HCT116 (cell line): Measurements from ENCODE around the gene C15orf62. TPM values are rescaled to one million over a fixed set of nuclear protein-coding genes. Genes with fewer than 3 reads are reported as not detected.

Experiments
- ATAC-seq: fragments of 200-7000 bp; cut with Tn5 transposase; 2 replicates; pipeline ENCODE4 v1.9.1; 2020; ENCODE audit warnings: mild to moderate bottlenecking, moderate library complexity
- BruUV-seq: library from RNA; stranded (reverse); fragments of 400-500 nt; replicated peaks from 2 replicates; lab custom pipeline; 2021; lab: Mats Ljungman, UMichigan
- CTCF ChIA-PET: fragments of 300-600 bp; sonication (Branson Sonifier 250); formaldehyde crosslinking; loops from one replicate; lab custom pipeline; 2021; ENCODE audit warnings: antibody characterized with exemption; lab: Charles Lee
- POLR2A ChIA-PET: fragments of 300-600, 350-600 bp; sonication (Branson Sonifier 250); formaldehyde crosslinking; loops from one replicate; lab custom pipeline; 2021; ENCODE audit warnings: antibody characterized with exemption; lab: Charles Lee
- RAD21 ChIA-PET, 2 experiments: fragments of 300-600 bp; sonication (Branson Sonifier 250); formaldehyde crosslinking; loops; one replicate each; lab custom pipeline; 2023; ENCODE audit warnings: low total read pairs in 2 of 2; ENCODE audit not compliant: uncharacterized antibody in 2 of 2, unreplicated experiment in 2 of 2, low non-redundant PET in 1 of 2; lab: Charles Lee
- DNase-seq: peaks from one replicate; pipeline ENCODE4 v3.0.0-alpha.2; 2010; ENCODE audit warnings: low read depth, low spot score
- H2AFZ ChIP-seq: fragments of 200-600 bp; shearing (Covaris generic), sonication (generic); 2 replicates; pipeline ENCODE4 v1.6.1; 2017; ENCODE audit warnings: low read depth, mixed run types, mixed read lengths, antibody characterized with exemption, low read length; ENCODE audit not compliant: poor library complexity, severe bottlenecking
- H3K27ac ChIP-seq: 2 replicates; pipeline ENCODE4 v1.5.1; 2012; ENCODE audit warnings: low read depth, low read length
- H3K27me3 ChIP-seq: fragments of 200-600 bp; sonication (generic); 2 replicates; pipeline ENCODE4 v1.6.1; 2016; ENCODE audit warnings: mixed run types, low read length, mixed read lengths; ENCODE audit not compliant: insufficient read depth
- H3K36me3 ChIP-seq, 2 experiments: fragments of 200-500 bp in 1 of 2; fragments of 200-600 bp in 1 of 2; sonication (Bioruptor generic) in 1 of 2; sonication (generic) in 1 of 2; 2 replicates each; pipeline versions ENCODE4 v1.5.1 to v1.6.1; 2014 to 2016; ENCODE audit warnings: low read length in 2 of 2, inconsistent platforms in 1 of 2, mixed read lengths in 1 of 2, mixed run types in 1 of 2; ENCODE audit not compliant: insufficient read depth in 2 of 2, control insufficient read depth in 1 of 2
- H3K4me1 ChIP-seq, 2 experiments: fragments of 200-600 bp in 1 of 2; sonication (generic) in 1 of 2; 2 replicates each; pipeline versions ENCODE4 v1.5.1 to v1.6.1; 2012 to 2017; ENCODE audit warnings: low read length in 2 of 2, inconsistent platforms in 1 of 2, mild to moderate bottlenecking in 1 of 2, mixed read lengths in 1 of 2, mixed run types in 1 of 2, moderate library complexity in 1 of 2; ENCODE audit not compliant: insufficient read depth in 2 of 2, control insufficient read depth in 1 of 2
- H3K4me2 ChIP-seq: fragments of 200-600 bp; sonication (generic); 2 replicates; pipeline ENCODE4 v1.6.1; 2017; ENCODE audit warnings: mixed run types, low read length, mixed read lengths
- H3K4me3 ChIP-seq, 2 experiments: fragments of 200-600 bp in 1 of 2; sonication (generic) in 1 of 2; replicated peaks in 1 of 2; 2 replicates each; pipeline ENCODE4 v1.5.1; 2011 to 2016; ENCODE audit warnings: low read length in 2 of 2, control low read depth in 1 of 2, low read depth in 1 of 2, mild to moderate bottlenecking in 1 of 2, mixed read lengths in 1 of 2, mixed run types in 1 of 2
- H3K79me2 ChIP-seq: fragments of 200-600 bp; sonication (generic); 2 replicates; pipeline ENCODE4 v1.6.1; 2017; ENCODE audit warnings: mild to moderate bottlenecking, mixed run types, low read length, moderate library complexity, mixed read lengths; ENCODE audit not compliant: insufficient read depth
- H3K9ac ChIP-seq: fragments of 200-600 bp; sonication (generic); 2 replicates; pipeline ENCODE4 v1.6.1; 2016; ENCODE audit warnings: low read length, mixed read lengths
- H3K9me2 ChIP-seq: fragments of 200-600 bp; sonication (generic), shearing (Covaris generic); 2 replicates; pipeline ENCODE4 v1.6.1; 2017; ENCODE audit warnings: mixed run types, mild to moderate bottlenecking, moderate library complexity; ENCODE audit not compliant: insufficient read depth
- H3K9me3 ChIP-seq, 2 experiments: fragments of 200-500 bp in 1 of 2; fragments of 200-600 bp in 1 of 2; sonication (Bioruptor generic) in 1 of 2; sonication (generic) in 1 of 2; 2 replicates each; pipeline ENCODE4 v1.6.1; 2014 to 2017; ENCODE audit warnings: low read length in 2 of 2, mixed read lengths in 2 of 2, inconsistent platforms in 1 of 2, low read depth in 1 of 2, mild to moderate bottlenecking in 1 of 2, mixed run types in 1 of 2, moderate library complexity in 1 of 2; ENCODE audit not compliant: control insufficient read depth in 1 of 2, insufficient read depth in 1 of 2
- H4K20me1 ChIP-seq: fragments of 200-600 bp; sonication (generic), shearing (Covaris generic); 2 replicates; pipeline ENCODE4 v1.6.1; 2017; ENCODE audit warnings: mixed run types, mild to moderate bottlenecking, moderate library complexity; ENCODE audit not compliant: insufficient read depth
- ATF3 ChIP-seq: IDR thresholded peaks from 2 replicates; pipeline ENCODE4 v1.6.1; 2012
- CBX3 ChIP-seq: IDR thresholded peaks from 2 replicates; pipeline ENCODE4 v1.6.1; 2012; ENCODE audit warnings: low read depth
- CEBPB ChIP-seq: IDR thresholded peaks from 2 replicates; pipeline ENCODE4 v1.6.1; 2012; ENCODE audit warnings: low read depth
- CTCF ChIP-seq, 3 experiments: fragments of 200-600 bp in 1 of 3; sonication (generic) in 1 of 3; IDR thresholded peaks in 2 of 3; conservative IDR thresholded peaks in 1 of 3; 2 replicates each; pipeline ENCODE4 v1.5.1; 2012 to 2017; ENCODE audit warnings: low read depth in 2 of 3, low read length in 2 of 3, antibody characterized with exemption in 1 of 3, borderline replicate concordance in 1 of 3, control low read depth in 1 of 3, mild to moderate bottlenecking in 1 of 3, mixed read lengths in 1 of 3, mixed run types in 1 of 3, moderate library complexity in 1 of 3; ENCODE audit not compliant: insufficient read depth in 1 of 3
- EGR1 ChIP-seq: IDR thresholded peaks from 2 replicates; pipeline ENCODE4 v1.6.1; 2012; ENCODE audit warnings: low read depth
- ELF1 ChIP-seq: IDR thresholded peaks from 2 replicates; pipeline ENCODE4 v1.6.1; 2012; ENCODE audit warnings: low read depth, borderline replicate concordance
- EZH2 ChIP-seq: fragments of 200-600 bp; sonication (generic); IDR thresholded peaks from 2 replicates; pipeline ENCODE4 v1.6.1; 2017; ENCODE audit warnings: antibody characterized with exemption, mixed run types
- FOSL1 ChIP-seq: IDR thresholded peaks from 2 replicates; pipeline ENCODE4 v1.6.1; 2012; ENCODE audit warnings: low read depth
- JUND ChIP-seq: IDR thresholded peaks from 2 replicates; pipeline ENCODE4 v1.6.1; 2012
- MAX ChIP-seq: IDR thresholded peaks from 2 replicates; pipeline ENCODE4 v1.6.1; 2012
- POLR2A ChIP-seq: IDR thresholded peaks from 2 replicates; pipeline ENCODE4 v1.7.0; 2011; ENCODE audit warnings: borderline replicate concordance; ENCODE audit not compliant: insufficient read depth, insufficient read length; ENCODE audit errors: extremely low read depth
- RAD21 ChIP-seq: IDR thresholded peaks from 2 replicates; pipeline ENCODE4 v1.6.1; 2012; ENCODE audit warnings: low read depth, mild to moderate bottlenecking
- REST ChIP-seq: IDR thresholded peaks from 2 replicates; pipeline ENCODE4 v1.6.1; 2012; ENCODE audit warnings: low read depth
- SIN3A ChIP-seq: IDR thresholded peaks from 2 replicates; pipeline ENCODE4 v1.6.1; 2012; ENCODE audit warnings: low read depth
- SP1 ChIP-seq: IDR thresholded peaks from 2 replicates; pipeline ENCODE4 v1.6.1; 2012; ENCODE audit warnings: low read depth
- SRF ChIP-seq: IDR thresholded peaks from 2 replicates; pipeline ENCODE4 v1.6.1; 2012; ENCODE audit warnings: low read depth
- TCF7L2 ChIP-seq: IDR thresholded peaks from 2 replicates; pipeline ENCODE4 v1.7.0; 2011; ENCODE audit warnings: borderline replicate concordance, inconsistent platforms; ENCODE audit not compliant: insufficient read depth, insufficient read length; ENCODE audit errors: extremely low read depth
- ZFX ChIP-seq: fragments of 450-650 bp; IDR thresholded peaks from 2 replicates; pipeline ENCODE4 v1.6.1; 2017
- ZNF274 ChIP-seq: fragments of 200-500 bp; sonication (Bioruptor generic); IDR thresholded peaks from 2 replicates; pipeline ENCODE4 v1.6.1; 2014; ENCODE audit warnings: mild to moderate bottlenecking, low read depth, low read length, inconsistent platforms
- intact Hi-C: fragments of 100-400 bp; cut with micrococcal nuclease; formaldehyde crosslinking; loops from 2 replicates; pipeline ENCODE4 v1.10.0; 2022
- total RNA-seq: library from RNA; stranded (reverse); gene quantifications from one replicate; pipeline ENCODE4 v1.2.1, GENCODE V29; 2021; ENCODE audit not compliant: unreplicated experiment

The C15orf62 gene
- total RNA-seq, 1 experiment from 2014 or later, result 0.10 TPM

GRCh38 chr15:40785814-40786213, 16.0 kb downstream of the C15orf62 start:
- H3K4me3 ChIP-seq, result no peak overlapping the region
- BruUV-seq, result no TSS peak
- CTCF ChIA-PET, result interaction anchor here (0.6 to 6.0 kb wide), 13 partner anchors 11 to 266 kb away, joined by 3 to 49 read pairs (median 4); partner anchors contain the start of genes DNAJC17, VPS18 and ZFYVE19
- no peaks in the 10 kb centered on the region for H3K9me3 ChIP-seq
- peaks cover 61 to 76% of the 10 kb centered on the region in 2 experiments for H3K4me1 ChIP-seq
- ATAC-seq (no peak), DNase-seq (no peak)
- peak overlapping the region; percentile 64; the same call in 1 of the 2 replicates for H3K9ac ChIP-seq
- no peaks in the 10 kb centered on the region for H3K9me2 ChIP-seq
- peaks cover 22% of the 10 kb centered on the region for H3K79me2 ChIP-seq
- no peak overlapping the region for H2AFZ ChIP-seq
- no peak overlapping the region; the same call in 1 of the 2 replicates for H3K27ac ChIP-seq
- RAD21 ChIA-PET, result interaction anchor here in 1 of 2 experiments (1.0 to 1.5 kb wide), 2 partner anchors 106 to 108 kb away, joined by 3 to 8 read pairs; partner anchors contain the start of gene VPS18
- peaks cover 12% of the 10 kb centered on the region; the same call in 1 of the 2 replicates for H4K20me1 ChIP-seq
- H3K36me3 ChIP-seq, result no peaks in the 10 kb centered on the region
- POLR2A ChIA-PET, result interaction anchor here (0.7 to 1.1 kb wide), 3 partner anchors 9 to 58 kb away, joined by 3 to 4 read pairs (median 3); partner anchors contain the start of gene SPINT1
- H3K27me3 ChIP-seq, result no peaks in the 10 kb centered on the region
- TF ChIP-seq SRF, result no peak
- TF ChIP-seq EZH2, result no peak
- no peak for TF ChIP-seq CTCF (IDR thresholded peaks at IDR 0.05 in 2 of 3, conservative IDR thresholded peaks at IDR 0.05 in 1 of 3; ENCODE audit: borderline replicate concordance in 1 of 3, insufficient read depth in 1 of 3, low read depth in 2 of 3, low read length in 2 of 3)
- TF ChIP-seq CBX3, result no peak
- no peak for TF ChIP-seq REST
- no peak for TF ChIP-seq RAD21
- TF ChIP-seq ELF1, result no peak
- TF ChIP-seq MAX, result no peak
- no peak for TF ChIP-seq ATF3
- TF ChIP-seq FOSL1, result no peak
- TF ChIP-seq JUND, result no peak
- TF ChIP-seq ZFX, result no peak
- no peak for TF ChIP-seq CEBPB
- no peak for TF ChIP-seq SIN3A
- no peak for TF ChIP-seq SP1
- TF ChIP-seq ZNF274, result no peak
- TF ChIP-seq TCF7L2, result no peak
- no peak for TF ChIP-seq EGR1
- TF ChIP-seq POLR2A, result no peak
- H3K4me2 ChIP-seq, result peak overlapping the region; percentile 76; the same call in 1 of the 2 replicates
- intact Hi-C loops, result loop anchor here (2.0 to 10.0 kb wide), 2 partner anchors 59 to 191 kb away; partner anchors contain the start of genes KNL1 and SPINT1
